Uterus (tissue), 2 donors: Measurements from ENCODE around the gene C3orf18.

ENCODE experiments used
- CTCF ChIP-seq, 4 experiments: fragments of 200-600 bp in 2 of 4; fragments of 450-650 bp in 2 of 4; sonication (generic) in 2 of 4; IDR thresholded peaks; one replicate each; pipeline ENCODE4 v1.5.1; 2016 to 2019; ENCODE audit warnings: antibody characterized with exemption in 4 of 4, mild to moderate bottlenecking in 2 of 4, moderate library complexity in 1 of 4
- POLR2A ChIP-seq, 2 donors: fragments of 450-650 bp; IDR thresholded peaks; one replicate each; pipeline ENCODE4 v1.6.1; 2016; ENCODE audit warnings: antibody characterized with exemption in 2 of 2, mild to moderate bottlenecking in 1 of 2, moderate library complexity in 1 of 2

DNA sequence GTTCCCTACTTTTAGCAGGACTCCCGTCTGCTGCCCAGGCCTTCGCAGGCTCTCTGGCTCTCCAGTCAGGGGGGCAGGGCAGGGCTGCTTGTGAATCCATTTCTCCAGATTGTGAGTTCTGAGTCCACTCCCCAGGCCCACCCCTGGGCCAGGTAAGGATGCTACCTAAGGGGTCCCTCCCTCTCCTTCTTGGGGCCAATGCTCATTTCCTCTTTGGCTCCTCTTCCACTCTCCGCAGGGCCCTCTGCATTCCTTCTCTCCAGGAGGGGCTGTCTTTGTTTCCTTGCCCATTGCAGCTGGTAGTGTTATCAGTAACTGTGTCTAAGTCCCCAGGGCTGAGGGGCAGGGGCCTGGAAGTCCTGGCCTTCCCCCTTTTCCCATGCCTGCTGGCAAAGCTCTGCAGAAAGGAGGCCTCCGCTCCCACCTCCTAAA is 51.1 kb downstream of the C3orf18 start:
- TF ChIP-seq CTCF (IDR thresholded peaks at IDR 0.05) = no peak
- no peak for TF ChIP-seq POLR2A (IDR thresholded peaks at IDR 0.05)
